GM13976 (cell line): ENCODE results near the gene NCOA5.
A peak's percentile ranks its signal among the peaks of the same experiment; 100 is the strongest.

Experiments used
- DNase-seq: peaks from one replicate; pipeline ENCODE4 v3.0.0; 2012; ENCODE audit warnings: low spot score
- CTCF ChIP-seq: IDR thresholded peaks from 2 replicates; pipeline ENCODE4 v1.5.1; 2012; ENCODE audit warnings: borderline replicate concordance, mild to moderate bottlenecking; ENCODE audit not compliant: insufficient read depth; ENCODE audit errors: extremely low read depth, missing control alignments, control extremely low read depth
- in situ Hi-C: fragments of 300-500 bp; cut with MboI; formaldehyde crosslinking; loops from one replicate; pipeline ENCODE4 v1.12.0; 2022; ENCODE audit warnings: low sequenced_read_pairs, mixed read lengths, inconsistent platforms; ENCODE audit not compliant: unreplicated experiment

The NCOA5 gene

GRCh38 chr20:46058599-46059281, 31.0 kb downstream of the NCOA5 start:
- DNase-seq = peak; percentile 51
- TF ChIP-seq CTCF = no peak
- in situ Hi-C loops = no loop called here

DNA sequence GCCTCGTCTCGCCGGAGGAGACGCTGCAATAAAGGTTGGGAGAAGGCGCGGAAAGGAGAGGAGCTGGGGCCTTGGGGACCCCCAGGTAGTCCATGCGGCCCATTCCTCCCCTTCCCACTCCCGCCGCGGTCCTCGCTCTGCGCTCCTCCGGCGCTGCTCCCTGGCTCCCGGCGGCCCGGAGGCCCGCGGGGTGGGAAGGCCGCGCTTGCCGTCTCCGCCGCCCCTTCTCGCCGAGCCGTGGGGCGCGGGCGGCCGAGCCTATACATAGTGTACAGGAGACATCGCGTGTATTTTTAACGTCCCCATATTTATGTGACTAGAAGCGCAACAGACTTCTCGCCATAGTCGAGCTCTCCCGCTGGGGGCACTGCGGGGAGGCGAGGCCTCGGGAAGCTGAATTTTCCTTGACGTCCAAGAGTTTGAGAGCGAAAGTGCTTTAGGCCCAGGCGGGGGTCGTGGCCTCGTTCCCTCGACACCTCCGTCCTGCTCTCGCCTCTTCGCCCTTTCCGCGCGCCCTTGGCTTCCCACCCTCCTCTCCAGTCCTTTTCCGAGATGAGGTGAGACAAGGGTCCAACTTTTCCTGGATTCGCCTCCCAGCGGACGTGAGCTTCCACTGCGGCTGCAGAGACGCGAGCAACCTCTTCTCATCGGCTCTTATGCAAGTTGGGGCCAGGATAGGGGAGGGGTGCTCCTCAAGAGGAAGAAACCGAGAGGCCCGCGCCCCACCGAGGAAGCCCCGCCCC, 31.7 kb downstream of the NCOA5 start:
- DNase-seq = peak; percentile 35
- TF ChIP-seq CTCF = no peak
- in situ Hi-C loops = no loop called here

DNA sequence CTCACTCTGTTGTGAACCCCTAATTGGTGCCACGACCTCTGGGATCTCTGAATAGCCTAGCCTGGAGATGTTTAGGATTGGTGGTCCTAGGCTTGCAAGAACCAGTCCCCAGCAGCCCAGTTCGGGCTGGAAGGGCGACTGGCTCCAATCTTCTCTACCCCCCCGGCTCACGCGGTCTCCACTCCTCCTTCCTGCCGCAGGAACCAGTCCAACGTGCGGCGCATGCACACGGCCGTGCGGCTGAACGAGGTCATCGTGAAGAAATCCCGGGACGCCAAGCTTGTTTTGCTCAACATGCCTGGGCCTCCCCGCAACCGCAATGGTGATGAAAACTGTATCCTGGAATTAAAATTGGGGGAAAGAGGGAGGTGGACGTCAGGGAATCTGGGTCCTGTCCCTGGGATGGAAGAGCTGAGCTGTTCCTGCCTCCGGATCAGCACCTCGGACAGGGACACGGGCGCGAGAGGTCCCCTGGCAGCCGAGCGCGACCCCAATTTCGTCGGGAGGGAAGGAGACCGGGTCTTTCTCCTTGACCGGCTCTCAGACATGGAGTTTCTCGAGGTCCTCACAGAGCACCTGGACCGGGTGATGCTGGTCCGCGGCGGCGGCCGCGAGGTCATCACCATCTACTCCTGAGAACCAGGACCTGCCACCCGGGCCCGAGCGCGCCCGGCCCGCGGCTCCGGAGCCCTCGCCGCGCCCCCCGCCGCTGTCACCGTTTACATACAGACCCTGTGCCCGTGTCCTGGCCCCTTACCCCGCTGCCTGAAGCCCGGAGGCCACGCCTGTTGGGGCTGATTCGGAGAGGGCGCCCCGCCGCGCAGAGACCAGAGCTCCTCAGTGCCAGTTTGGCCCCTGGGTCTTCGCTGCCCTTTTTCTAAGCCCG, 32.5 kb downstream of the NCOA5 start:
- in situ Hi-C loops = no loop called here
- DNase-seq = peak; percentile 63
- TF ChIP-seq CTCF = no peak

- no peak for TF ChIP-seq CTCF
- DNase-seq = peak; percentile 14
- in situ Hi-C loops = no loop called here
Measured at GRCh38 chr20:46056027-46056833, 33.5 kb downstream of the NCOA5 start.

GRCh38 chr20:46055269-46055668, 34.5 kb downstream of the NCOA5 start:
- no peak for TF ChIP-seq CTCF
- peak; percentile 12 for DNase-seq
- in situ Hi-C loops = no loop called here

DNA sequence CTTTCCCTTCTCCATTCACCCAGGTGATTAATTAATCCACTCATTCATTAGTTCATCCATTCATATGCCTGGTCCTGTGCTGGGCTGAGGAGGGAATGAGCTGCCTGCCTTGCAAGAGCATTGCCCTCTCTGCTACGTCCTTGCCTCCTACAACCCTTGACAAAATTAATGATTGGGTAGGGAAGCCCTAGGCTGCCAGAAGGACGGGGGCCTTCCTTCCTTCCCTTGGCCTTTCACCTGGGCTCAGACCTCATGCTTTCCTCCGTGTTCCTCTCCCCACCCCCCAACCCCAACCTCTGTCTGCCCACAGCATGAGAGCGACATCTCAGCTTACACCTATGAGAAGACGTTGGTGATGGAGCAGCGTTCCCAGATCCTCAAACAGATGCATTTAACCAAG, 35.2 kb downstream of the NCOA5 start:
- no peak for TF ChIP-seq CTCF
- in situ Hi-C loops = no loop called here
- no peak for DNase-seq
